ENCODE data around the gene MMRN1.

MMRN1 gene

DNA sequence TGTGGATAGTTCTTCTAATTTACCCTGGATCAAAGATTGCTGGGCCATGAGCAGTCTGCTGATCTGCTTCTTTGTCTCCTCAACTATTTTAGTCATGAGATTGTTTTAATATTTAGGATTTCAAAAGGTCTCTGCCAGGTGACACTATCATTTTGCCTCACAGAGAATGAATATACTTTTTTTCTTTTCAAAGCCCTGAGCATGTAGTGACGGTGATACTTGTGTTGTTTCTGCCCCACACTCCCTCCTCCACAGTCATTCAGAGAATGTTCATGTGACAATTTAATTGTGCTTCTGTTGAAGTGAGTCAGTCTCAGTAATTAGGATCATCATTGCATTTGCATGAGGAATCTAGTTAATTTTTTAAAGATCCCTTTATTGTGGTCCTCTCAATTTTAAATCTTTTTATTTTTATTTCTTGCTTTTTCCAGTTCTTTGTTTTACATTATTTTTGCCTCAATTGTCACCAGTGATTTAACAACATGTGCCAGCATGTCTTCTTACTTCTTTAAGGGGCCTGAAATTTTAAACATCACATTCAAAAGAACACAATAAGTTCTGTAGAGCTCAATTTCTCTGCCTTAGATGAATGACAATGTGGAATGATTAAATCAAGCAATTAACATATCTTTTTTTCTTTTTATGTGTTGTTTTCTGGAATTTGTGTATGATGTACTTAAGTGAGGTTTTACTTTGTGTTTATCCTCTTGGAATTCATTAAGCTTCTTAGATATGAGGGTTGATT, 12.3 kb downstream of the MMRN1 start:
- DNase-seq (ENCODE audit: low read depth in 1 of 2, low spot score in 1 of 2): no peak

DNA sequence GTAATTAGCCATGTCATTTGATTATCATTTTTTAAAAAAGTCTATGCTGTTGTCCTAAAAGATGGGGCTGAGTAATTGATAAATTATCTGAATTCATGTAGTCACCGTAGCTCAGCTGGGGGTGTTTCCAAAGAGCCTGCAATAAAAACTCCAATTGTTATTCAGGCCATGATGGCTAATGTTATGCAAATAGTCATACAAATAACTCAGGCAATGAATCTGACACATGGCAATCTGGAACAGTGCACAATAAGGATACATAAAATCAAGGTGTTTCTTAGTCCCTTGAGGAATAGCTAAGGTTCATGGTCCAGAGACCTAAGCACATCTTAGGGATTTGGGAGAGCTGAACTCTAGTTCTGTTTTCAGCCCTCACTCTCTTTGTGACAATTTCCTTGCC, 15.2 kb downstream of the MMRN1 start:
- no peak for DNase-seq (ENCODE audit: low read depth in 1 of 2, low spot score in 1 of 2)

DNA sequence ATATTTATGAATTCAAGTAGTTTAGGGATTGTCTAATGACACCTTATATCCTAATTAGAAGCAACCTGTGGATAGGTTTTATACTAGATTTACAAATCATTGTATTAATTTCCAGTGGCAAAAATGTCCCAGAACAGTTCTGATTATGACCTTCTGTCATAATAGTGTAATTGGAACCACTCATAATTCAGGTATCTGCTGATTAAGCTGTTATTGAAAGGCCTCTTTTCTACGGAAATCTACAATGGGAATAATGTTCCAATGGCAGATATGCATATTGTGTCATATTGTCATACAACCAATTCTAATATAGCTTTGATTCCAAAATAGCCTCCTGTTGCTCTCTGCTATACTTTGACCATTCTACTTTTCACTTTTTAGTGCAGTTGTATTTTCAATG, 19.0 kb downstream of the MMRN1 start:
- DNase-seq (ENCODE audit: low read depth in 1 of 2, low spot score in 1 of 2): no peak

DNA sequence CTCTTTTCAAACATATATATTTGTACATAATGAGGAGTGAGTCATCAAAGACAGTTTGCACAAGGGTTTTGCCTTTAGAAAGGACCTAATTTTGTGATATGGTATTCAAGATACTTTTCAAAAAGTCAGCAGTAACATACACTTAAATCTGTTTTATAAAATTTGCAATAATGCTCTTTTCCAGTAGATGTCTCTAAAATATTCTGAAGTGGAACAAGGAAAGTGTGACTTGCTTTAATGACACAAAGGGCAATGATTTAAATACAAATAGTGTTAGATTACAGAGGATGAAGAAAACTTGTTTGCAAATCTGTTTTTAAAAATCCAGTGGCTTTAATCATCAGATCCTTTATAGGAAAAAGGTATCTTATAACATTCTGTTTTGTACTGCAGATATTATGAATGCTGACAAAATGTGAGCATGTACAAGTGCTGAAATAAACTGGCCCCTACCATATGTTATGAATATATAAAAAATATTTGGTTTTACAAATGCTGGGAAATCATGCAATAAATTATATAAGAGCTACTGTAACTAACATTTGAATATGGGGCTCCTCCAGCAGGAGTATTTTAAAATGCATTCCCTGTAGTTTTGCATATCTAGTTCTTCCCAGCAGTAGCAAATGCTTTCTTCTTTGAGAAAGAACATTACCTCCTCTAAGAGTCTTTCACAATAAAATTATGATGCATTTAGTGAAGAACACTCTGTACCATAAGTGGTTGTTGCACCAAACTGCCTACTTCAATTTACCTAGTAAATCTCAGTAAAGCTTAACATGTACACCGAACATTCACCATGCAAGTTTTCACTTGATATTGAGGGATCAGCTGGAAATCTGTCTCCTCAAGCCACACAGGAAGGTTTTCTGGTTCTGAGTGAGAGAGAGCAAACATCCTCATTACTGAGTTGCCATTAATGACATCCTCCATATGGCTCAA, 20.2 kb downstream of the MMRN1 start:
- no peak for DNase-seq (ENCODE audit: low read depth in 1 of 2, low spot score in 1 of 2)

DNA sequence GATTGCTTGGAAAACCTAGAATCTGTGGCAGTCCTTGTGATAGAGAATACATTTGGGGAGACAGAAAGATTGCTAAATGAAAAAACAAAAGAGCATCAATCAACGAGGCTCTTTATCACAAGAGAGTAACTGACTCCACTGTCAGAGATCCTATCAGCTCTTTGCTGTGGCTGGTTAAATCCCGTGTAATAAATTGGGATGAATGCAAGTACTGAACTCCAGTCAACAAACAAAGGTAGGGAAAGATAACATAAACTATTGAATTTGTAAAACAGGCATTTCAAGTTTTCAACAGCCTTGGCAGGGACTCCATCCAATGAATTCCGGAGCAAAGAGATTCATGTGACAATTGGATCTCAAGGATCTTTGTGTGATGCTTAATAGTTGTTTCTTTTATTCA, 21.3 kb downstream of the MMRN1 start:
- no peak for DNase-seq (ENCODE audit: low read depth in 1 of 2, low spot score in 1 of 2)

DNA sequence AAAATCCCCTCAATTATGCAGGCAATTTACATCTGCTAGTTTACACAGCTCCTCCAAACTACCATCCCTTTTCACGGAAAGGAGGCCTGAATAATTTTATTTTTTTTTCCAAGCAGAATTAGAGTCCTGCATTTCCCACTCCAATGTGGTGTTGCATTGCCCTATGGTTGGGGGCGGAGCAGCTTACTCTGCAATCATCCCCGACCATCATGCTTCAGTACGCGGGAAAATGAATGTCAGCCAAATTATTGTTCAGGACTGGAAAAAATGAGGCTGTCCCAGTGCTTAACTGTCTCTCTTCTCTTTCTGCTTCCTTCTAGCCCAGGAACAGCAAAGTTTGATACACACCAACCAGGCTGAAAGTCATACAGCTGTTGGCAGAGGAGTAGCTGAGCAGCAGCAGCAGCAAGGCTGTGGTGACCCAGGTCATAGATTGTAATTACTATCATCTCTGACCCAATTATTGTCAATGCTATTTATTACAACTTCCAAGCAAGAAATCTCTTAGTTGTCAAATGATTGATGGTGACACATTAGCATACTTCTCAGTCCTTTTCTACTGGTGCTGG, 28.3 kb downstream of the MMRN1 start:
- DNase-seq (ENCODE audit: low read depth in 1 of 2, low spot score in 1 of 2): no peak

DNA sequence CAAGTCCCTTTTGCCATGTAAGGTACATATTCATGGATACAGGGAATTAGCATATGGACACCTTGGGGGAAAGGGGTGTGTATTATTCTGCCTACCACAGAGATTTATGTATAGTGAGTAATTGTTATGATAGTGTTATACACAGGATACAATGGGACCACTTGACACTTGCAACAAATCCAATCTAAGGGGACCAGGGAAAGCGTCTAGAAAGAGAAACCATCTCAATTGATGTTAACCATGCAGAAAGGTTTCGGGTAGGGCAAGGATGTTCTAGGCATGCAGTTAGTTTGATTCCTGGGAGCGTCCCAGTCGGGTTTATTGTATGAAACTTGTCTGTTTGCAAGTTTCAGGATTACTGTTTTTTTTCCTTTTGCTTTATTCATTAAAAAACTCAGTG, 34.2 kb downstream of the MMRN1 start:
- DNase-seq (ENCODE audit: low read depth in 1 of 2, low spot score in 1 of 2): no peak

DNA sequence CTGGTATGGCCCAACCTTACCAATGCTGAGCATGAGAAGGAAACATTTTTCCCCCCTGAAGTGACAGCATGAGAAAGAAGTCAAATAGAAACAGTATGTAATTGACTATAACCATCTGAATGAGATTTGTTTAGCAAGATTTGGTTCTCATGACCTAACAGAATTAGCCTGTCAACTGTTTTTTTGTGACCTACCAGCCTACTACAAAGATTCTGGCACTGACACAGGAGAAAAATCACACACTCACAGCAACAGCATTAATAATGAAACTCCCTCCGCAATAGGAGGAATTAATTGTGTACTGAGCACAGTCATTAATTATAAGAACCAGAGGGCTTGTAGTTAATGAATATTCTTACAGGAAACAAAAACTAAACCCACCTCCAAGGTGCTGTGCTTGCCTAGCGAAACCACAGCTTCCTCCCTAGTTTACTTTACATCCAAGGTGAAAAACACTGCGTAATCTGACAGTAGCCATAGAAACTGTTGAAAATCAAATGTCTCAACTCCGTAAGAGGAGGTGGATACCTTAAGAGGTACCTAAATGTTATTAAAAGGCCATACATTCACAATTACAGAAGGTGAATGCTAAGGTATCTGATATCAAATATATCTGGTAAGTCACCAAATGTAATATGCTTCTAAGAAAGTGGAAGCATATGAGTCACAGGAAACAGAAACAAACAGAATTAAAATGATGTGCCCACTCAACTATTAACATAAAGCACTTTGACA, 34.9 kb downstream of the MMRN1 start:
- no peak for DNase-seq (ENCODE audit: low read depth in 1 of 2, low spot score in 1 of 2)

DNA sequence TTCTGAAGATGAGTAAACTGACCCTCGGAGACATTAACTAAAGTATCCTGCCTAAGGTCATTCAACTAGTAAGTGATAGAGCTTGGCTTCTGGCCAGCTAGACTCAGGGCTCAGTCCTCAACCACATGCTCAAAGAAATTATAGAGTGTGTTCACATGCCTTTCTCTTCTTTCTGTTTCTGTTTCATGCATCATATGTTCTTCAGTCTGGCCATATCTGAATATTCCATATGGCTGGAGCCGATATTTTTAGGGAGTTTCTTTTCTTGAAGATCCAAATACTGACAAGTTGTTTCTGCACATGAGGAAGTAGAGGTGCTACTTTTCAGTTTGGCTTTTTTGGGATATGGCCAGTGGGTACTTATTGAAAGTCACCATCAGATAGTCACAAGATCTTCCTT, 44.9 kb downstream of the MMRN1 start:
- no peak for DNase-seq (ENCODE audit: low read depth in 1 of 2, low spot score in 1 of 2)

DNA sequence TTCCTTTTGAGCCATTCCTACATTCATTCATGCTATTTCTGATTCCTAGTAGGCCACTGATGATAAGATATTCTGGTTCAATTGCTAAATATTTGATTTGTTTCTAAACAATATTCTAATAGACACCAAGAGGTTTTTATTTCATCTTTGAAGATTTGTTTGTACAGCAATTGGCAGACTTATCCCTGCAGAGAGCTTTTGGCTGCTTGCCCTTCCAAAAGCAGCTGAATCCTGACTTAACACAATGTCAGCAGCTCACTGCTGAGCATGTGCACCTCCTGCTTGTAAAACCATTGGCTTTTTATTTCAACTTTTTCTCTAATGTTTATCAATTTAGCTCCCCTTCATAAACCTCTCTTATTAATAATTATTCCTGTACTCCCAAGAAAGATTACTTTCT, 45.3 kb downstream of the MMRN1 start:
- DNase-seq (ENCODE audit: low read depth in 1 of 2, low spot score in 1 of 2): no peak

DNA sequence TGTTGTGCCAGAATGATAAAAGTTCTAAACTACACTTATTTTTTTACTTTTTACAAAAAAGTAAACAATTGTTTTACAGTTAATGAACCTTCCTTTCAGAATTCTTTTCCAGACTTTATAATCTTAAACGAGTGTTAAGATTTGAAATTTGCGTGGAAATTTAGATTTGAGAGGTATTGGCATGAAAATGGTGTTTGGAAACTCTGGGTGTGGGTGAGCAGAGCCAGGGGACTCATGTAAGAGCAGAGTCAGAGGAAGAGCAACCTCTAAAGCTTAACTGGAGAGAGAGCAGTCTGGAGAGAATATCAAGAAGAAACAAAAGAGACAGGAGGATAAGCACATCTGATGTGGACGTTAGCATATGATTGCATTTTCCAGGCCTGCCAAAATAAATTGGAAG, 48.2 kb downstream of the MMRN1 start:
- DNase-seq (ENCODE audit: low read depth in 1 of 2, low spot score in 1 of 2): no peak

DNA sequence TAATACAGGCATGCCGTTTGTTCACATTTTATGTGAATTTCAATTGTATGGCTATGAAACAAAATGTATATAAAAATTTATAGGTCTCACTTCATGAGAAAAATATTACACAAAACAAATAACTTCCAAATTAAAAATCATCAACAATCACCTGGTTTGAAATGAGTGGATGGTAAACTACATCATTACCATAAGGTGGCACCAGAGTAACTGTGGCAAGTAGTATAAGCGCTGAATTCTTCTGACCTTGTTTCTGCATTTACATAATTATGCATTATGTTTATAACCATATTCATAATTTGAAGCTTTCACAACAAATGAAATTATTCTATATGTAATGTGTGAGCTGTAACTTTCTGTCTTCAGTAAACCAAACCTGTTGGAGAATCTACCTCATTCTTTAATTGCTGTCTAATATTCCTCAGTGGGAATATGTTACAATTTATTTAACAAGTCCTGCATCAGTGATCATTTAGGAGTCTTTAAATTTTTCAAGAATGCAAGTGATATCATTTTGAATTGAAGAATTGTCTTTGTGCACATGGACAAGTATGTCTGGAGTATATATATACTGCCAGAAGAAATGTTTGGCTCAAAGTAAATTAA, 55.2 kb downstream of the MMRN1 start:
- no peak for DNase-seq (ENCODE audit: low read depth in 1 of 2, low spot score in 1 of 2)

DNA sequence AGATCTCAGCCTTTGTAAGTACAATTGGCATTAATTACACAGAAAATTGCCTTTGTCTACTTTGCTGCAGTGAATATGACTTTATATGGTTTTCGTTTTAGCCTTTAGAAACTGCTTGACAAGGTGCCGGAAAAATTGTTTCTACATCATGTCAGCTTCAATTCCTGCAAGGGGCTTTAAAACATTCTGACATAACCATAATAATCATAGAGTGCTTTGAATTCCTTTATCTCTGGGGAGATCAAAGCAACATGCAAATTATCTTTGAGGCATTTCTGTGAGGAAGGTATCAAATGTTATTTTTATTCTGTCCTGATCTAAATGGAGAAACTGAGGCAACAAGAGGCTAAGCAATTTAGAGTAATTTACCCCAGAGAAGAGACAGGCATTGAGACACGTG, 57.8 kb downstream of the MMRN1 start:
- no peak for DNase-seq (ENCODE audit: low read depth in 1 of 2, low spot score in 1 of 2)

DNA sequence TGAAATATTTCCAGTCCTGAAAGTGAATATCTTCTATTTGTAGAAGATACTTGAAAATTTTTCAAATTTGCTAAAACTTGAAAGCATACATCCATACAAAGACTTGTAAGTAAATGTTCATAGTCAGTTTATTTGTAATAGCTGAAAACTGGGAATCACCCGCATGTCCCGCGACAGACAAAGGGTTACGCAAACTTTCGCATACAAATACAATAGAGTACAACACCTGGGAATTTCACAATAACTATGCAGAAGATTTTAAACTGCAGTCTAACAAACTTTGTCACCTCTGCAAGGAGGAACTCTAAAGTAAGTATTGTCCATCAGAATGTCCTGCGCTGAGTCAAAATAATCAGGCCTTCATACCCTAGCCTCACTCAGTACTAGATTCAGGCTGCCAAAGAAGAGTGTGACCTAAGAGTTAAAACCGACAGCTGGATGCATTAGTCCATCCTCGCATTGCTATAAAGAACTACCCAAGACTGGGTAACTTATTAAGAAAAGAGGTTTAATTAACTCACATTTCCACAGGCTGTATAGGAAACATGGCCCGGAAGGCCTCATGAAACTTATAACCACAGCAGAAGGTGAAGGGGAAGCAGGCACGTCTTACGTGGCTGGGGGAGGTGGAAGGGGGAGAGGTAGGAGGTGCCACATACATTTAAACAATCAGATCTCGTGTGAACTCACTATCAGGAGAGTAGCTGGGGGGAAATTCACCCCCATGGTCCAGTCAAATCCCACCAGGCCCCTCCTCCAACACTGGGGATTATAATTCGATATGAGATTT, 60.4 kb downstream of the MMRN1 start:
- DNase-seq (ENCODE audit: low read depth in 1 of 2, low spot score in 1 of 2): no peak

DNA sequence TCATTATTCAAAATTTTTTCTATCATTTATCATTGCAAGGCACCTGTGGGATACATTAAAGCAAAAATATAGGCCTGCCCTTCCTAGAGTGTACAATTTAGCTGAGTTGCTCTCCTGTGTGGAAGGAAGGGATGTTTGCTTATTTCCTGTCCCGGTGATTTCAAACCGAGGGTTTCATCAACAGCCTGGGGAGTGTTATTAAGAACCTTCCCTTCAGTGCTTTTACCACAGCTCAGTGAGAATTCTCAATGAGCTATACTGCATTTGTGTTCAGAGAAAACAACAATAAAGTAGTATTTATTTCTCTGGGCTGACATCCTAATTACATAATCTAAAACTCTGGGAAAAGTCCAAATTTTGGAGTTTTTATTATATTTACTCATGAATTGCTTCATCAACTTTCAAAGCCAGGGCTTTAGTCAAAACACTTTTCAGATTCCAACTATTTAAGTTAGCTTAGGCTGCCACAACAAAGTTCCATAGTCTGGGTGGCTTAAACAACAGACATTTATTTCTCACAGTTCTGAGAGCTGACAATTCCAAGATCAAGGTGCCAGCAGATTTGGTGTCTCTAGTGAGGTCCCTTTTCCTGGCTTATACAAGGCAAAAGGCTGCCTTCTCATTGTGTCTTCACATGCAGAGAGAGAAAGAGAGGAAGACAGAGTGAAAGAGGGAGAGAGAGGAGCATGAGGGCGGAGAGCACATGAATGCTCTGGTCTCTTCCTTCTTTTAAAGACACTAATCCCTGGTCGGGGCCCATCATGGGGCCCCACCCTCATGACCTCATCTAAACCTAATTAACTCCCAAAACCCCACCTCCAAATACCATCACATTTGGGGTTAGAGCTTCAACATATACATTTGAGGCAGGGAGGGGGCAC, 62.6 kb downstream of the MMRN1 start:
- DNase-seq (ENCODE audit: low read depth in 1 of 2, low spot score in 1 of 2): no peak

DNA sequence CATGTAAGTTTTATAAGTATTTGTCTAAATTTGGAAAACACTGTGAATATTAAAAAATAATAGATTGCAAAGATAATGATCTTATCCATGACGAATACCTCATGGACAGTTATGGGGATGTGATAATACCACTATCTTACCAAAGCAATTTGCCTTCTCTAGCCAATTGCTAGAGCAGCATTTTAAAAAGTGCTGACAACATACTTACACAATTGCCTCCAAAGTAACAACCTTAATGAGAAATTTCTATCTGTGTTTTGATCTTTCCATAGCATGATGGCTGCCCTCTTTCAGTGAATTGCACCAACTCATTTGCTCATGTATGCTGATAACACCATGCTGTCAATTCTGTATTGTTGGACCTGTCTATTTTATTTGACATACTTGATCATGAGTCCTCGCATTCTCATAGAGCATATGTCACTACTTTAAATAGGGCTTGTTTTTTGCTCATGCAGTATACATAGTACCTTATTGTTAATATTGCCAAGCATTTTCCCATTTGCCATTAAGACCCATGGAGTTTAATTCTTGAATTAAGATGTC, 87.2 kb downstream of the MMRN1 start:
- no peak for DNase-seq (ENCODE audit: low read depth in 1 of 2, low spot score in 1 of 2)

DNA sequence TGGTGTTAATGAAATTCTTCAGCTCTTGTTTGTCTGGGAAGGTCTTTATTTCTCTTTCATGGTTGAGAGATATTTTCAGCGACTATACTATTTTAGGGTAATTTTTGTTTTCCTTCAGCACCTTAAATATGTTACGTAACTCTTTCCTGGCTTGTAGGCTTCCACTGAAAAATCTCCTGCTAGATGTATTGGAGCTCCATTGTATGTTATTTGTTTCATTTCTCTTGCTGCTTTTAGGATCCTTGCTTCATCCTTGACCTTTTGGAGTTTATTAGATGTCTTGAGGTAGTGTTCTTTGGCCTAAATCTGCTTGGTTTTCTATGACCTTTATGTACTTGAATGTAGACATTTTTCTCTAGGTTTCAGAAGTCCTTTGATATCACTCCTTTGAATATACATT, 93.6 kb downstream of the MMRN1 start:
- DNase-seq (ENCODE audit: low read depth in 1 of 2, low spot score in 1 of 2): no peak

DNA sequence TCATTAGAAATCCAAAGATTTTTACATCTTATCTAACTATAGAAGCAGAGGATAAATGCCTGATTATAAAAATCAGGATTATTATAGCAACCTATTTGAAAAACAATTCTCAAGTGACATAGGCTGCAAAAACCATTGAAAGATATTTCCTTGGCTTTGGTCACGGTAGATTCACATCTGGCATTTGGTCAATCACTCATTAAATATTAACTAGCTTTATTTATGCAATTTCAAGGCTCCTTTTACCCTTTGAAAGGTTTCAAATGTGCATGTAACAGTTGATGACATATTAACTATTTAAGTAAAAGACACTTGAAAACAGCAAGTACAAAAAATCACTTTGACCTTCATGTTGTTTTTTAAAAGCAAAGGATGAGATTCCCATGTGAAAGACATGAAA, 98.1 kb downstream of the MMRN1 start:
- no peak for DNase-seq (ENCODE audit: low read depth in 1 of 2, low spot score in 1 of 2)
